GM21528 (cell line): ENCODE data around the gene APP.

Experiments used
- ATAC-seq: cut with Tn5 transposase; IDR thresholded peaks from one replicate; pipeline ENCODE4 v1.9.1; 2021; ENCODE audit warnings: mild to moderate bottlenecking, moderate library complexity; ENCODE audit not compliant: unreplicated experiment, low FRiP score

Gene APP

DNA sequence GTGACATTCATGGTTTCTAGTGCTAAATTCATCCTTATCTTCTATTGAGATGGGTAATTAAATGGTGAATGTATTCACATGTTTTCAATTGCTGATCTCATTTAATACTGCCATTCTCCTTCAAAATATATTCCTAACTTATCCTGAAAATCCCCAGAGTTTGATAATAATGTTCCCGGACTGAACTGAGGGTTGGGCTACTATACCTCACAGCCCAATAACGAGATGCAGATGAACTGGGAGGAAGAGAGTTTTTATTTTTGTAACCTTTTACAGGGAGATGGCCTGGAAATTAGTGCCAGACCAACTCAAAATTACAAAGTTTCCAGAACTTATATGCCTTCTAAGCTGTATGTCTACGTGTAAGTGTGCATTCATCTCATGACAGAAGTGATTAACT lies 210.8 kb downstream of the APP start:
- ATAC-seq: no peak

DNA sequence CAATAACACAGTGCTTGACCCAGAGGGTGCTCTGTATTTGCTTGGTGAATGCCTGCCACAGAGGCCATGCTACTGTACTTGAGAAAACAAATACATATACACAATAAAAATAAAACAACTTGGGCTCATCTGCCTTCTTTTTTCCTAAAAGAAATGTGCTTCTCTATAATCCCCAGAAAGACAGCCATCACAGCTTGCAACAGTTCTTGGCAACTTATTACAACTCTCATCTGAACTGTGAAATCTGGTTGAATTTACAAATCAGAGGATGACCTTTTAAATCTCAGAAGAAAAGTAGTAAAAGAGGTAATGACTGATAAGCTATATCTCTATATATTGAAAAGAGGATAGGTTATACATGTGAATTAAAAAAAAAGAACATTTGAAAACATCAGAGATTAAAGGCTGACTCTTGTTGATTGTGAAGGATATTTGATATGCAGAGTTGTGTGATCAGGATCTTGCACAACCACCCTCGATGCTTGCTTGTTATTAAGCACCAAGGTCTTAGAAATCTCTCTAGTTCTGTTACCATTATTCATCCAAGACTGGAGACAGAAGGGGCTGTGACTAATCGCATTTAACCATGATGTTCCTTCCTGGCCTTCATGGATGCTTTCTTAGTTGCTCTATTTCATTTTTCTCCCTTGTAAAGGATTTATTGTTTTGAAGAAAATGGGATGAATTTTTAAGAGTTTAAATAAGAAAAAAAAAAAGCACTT lies 213.4 kb downstream of the APP start:
- ATAC-seq: no peak

DNA sequence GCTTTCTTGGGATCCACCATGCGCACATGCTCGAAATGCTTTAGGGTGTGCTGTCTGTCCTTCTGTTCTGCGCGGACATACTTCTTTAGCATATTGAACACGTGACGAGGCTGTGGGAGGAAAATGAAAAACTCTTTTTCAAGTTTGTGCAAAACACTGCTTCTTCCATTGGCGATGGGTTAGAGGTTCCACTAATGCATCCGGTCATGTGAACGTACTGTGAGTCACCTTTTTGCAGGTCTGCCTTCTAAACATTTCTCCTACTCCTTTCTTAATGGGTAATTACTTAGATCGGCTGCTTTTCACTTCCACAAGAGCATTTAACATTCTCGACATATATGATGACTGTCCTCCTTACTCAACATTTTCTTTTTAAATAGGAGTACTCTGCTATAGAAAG lies 214.9 kb downstream of the APP start:
- no peak for ATAC-seq

DNA sequence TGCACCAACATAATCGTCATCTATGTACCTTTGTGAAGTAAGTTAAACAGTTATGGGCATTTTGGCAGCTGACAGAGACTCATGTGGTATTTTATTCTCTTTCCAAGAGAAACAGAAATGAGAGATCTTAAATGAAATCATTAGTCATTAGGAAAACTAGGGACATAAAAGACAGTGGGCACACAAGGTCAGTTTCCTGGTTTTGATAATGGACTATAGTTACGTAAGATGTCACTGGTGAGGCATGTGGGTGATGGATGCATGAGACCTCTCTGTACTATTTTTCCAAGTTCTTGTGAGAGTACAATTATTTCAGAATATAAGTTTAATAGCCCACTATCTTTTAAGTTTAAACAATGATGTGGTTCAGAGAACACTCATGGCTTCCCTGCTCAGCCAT lies 216.9 kb downstream of the APP start:
- no peak for ATAC-seq

DNA sequence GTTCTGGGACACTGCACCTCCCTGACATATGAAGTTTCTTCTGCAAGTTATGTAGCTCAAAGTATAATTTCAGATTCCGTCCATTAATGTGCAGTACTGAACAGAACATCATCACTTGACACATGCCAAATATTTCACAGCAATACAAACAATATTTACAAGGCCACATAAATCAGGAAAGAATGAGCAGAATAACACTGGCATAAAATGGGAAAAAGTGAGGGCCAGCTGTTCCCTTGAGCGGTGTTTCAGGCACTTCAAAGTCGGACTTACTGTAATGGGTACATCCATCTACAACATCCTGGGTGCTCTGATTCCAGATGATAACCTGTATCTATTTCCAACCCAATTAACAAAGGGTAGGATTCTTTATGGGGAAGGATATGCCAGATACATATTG lies 217.4 kb downstream of the APP start:
- no peak for ATAC-seq

DNA sequence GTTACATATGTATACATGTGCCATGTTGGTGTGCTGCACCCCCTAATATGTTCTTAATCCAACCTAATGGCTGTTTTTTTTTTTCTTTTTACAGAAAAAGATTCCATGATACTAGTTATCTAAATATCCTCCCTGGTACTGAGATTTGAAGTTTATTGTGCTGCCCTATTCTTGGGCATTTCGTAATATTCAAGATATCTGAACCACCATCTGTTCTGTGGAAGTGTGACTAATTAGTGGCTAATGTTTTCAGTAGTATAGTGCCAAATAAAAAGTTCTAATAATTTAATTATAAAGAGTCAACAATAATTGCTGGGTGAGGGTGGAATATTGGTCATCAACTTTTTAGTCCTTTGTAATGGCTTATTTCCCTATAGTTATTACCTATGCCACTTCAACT lies 218.3 kb downstream of the APP start:
- ATAC-seq: no peak

DNA sequence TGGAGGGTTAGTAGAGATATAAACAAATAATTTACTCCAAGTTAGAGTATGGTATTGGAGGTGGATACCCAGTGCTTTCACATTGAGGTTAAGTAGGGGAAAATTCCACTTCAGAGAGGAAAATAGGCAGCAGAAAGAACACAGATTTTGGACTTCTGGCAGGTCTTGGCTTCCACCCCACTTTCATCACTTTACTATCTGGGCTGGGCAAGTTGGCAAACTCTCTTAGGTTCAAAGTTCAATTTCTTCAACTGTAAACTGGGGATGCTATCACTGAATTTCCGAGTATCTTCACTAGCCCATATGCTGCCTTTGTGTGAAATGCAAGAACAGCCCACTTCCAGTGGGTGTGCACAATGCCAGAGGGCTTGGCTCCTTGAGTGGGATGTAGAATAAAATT lies 220.9 kb downstream of the APP start:
- no peak for ATAC-seq

DNA sequence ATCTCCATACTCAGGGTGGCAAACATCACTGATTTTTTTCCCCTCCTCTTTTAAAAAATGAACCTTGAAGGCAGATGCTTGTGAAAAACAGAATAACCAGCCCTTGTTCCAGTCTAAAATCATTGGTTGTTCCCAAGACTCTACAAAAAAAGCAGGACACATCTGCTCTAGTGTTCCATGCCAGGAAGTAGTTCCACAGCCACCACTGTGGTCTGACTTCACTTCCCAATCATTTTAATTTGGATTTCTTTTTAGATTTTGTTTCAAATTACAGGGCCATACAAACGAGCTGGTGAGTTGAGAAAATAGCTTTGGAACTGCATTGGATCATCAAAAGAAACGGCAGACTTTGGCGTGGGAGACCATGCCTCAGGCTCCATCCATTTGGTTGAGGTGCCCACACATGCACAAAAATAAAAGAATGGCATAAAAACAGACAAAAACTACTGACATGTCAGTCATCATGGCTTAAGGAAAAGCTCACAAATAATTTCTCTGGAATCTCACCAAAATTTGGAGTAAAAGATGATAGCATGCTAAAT lies 225.8 kb downstream of the APP start:
- ATAC-seq: no peak

DNA sequence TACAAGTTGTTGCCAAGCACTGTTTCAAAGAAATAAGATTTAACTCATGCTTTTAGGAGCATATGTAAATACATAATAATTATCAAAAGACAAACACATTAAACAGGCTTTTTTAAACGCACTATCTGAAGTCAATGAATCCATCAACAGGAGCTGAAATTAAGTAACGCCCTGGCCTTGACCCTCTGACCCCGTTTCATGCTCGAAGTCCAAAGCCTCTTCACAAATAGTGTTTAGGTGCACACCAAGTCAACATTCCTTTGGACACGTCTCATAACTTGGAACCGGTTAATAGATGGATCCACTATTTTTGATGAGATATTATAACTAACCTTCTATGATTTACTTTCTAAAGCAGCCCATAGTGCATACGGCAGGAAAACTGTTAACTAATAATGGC lies 226.5 kb downstream of the APP start:
- no peak for ATAC-seq

DNA sequence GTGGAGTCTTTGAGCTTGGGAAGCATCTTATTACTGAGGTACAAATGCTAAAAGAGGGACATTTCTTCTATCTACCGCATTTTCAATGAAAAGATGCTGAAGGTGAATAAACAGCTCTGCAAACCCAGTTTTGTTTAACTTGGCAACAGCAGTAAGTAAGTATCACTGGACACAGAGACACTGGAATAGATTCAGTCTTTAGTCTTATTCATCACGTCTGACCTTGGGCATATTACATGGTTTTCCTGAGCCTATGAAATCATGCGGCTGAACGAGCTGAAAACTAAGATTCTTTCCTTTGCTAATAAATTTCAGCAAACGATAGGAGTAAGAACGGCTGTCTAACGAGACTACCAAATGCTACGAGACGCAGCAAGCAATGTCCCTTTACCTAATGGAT lies 228.4 kb downstream of the APP start:
- ATAC-seq: no peak

DNA sequence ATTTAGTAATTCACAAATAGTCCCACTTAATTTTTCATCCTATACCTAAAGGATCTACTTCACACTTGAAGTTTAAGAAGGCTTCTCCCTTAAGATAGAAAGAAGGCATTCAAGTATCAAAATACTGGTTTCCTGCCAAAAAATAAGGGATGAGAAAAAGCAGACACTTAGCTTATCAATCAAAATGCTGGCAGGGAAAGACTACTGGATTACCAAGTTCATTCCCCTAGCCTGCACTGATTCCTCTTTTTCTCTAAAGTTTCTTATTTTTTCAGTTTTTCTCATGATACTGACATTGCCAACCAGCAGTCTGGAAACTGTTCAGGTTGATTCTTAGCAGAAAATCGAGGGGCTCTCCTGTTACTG lies 231.2 kb downstream of the APP start:
- ATAC-seq: no peak

DNA sequence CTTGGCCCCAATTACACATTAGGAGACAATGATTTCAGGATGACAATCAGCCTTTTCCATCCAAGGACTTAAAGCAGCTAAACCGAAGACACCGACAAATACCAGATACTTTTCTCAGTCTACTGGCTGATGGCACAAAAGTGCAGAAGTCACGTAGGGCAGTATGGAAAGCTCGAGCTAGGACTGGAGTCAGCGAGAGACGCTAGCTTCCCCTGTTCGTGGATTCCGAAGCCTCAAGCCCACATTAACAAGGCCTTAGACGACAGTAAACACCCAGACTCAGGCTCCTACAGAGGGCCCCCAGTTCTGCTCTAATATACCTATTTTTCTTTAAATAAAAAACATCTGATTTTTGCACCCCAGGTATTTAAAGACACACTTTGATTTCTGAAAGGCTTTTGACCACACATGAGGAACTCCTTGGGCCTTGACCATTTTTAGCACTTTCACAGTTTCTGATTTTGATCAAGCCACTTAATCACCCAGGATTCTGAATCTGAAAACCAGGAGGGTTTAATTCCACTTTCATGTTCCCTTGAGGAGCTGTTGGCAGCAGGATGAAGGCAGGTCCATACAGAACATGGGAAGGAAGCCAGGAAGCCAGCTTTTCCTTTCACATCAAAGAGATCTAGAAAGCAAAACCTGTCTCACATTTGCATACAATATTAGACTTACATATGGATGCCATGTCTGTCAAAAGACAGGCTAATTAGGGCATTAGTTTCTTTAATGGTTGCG lies 231.7 kb downstream of the APP start:
- no peak for ATAC-seq

DNA sequence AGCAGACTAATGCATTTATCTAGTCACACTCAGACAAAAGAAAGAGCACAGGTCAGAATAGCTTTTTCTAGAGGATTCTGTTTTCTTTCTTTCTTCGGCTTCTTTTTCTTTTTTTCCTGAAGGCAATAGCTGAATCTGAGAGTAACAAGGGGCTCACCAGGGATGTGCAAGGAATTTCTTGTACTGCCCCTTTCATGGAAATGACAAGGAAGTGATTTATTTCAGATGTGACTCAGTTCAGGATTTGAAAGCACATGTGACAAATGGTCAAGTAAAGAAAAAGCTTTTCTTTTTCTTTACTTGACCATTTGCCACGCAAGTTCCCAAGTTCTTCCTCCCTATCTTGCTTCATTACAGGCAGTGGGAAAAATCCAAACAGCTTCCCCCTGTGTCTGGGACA lies 233.8 kb downstream of the APP start:
- ATAC-seq: no peak

DNA sequence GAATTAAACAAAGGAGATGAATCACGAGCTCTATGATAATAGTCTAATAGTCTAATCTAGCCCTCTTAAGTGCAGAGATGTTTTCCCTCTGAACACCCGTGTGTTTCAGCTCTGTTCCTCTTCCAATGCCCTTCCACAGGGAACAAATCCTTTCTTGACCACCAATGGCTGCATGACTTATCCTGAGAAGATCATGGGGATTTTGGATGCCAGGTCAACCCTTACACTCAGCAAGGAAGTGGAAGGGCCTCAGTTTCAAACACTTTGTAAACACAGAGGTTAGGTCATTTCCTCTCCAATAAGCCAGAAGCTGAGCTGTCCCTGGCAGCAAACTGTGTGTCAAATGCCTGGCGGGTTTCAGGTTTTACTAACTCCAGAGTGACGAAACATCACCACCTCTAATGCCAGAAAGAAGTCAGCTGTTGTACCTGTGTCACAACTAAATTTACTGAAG lies 235.8 kb downstream of the APP start:
- no peak for ATAC-seq

DNA sequence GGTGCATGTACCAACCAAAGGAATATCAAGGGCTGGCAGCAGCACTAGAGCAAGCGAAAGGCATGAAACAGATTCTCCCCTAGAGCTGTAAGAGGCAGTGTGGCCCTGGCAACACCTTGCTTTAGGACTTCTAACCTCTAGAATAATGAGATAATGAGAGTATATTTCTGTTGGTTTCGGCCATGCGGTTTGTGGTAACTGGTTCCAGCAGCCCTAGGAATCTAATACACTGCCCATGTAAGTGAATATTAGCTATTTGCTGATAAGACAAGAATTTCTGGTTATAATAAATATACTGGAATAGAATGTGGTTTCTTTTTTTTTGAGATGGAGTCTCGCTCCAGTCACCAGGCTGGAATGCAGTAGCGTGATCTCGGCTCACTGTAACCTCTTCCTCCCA lies 236.4 kb downstream of the APP start:
- no peak for ATAC-seq

DNA sequence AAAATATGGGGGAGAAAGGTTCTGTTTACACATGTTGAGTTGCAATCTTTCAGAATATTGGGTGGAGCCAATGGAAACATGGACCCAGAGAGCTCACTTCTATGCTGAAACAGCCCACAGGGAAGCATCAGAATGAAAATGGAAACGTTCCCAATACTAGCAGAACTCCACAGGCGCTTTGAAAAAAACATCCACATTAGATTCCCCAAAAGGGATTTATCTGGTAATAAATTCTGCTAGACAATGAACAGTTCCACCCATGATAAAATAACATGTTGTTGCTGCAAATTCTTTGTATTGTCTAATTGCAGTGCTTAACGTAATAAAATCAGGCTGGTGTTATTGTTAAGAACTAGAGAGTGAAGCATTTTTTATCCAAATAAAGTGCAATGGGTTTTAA lies 238.8 kb downstream of the APP start:
- ATAC-seq: no peak

DNA sequence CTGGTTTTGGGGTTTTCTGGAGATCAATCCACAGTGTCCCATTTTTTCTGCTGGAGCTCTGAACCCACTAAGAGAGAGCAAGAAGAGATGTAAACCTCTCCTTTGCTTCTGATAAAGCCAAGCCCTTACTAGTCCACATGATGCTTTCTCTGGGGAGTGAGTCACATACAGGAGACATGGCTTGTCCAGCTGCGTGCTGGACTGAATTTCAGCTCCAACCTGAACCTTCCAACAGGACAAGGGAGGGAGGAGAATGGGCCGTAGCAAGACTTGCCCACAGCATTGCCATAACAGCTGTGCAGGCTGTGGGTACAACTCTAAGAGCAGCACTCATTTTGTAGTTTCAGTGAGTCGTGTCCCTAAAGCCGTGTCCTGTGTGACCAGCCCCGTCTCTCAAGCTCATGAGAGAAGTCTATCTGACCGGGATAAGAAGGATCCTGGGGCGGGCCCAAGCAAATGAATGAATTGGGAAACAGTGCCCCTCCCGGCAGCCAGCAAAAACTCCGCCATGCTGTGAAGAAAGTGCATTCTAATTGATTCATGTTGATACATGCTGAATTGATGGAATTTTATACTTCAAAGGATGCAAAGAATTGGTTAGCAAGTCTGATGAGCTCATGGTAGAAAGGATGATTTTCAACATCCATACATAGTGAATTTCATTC lies 240.6 kb downstream of the APP start:
- ATAC-seq: no peak

DNA sequence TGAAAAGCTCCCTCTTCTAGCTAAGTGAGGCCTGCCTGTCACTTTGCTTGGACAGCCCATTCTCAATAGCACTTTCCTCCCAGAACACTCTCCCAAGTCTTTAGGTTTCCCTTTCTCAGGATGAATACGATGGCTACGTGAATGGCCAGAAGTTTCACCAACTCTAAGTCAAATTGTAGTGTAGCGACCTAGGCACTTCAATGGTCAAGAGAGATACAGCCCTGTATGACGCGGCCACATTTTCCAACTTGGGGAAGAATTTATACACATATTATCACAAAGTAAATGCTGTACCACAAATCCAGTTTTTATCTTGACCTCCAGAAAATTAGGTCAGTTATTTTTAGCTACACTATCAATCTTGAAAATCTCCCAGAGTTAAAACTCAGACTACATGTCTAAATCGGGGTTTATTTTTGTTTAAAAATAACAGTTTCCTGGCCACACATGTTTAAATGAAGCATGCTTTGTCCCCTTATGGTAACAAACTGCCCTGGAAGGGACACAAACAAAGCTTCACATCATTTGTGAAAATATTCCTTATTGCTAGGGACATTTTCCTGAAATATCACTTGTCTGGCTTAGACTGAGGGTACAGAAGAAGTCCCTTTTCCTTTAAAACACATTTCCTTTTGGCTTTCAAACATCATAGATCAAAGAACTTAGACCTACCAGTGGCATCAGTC lies 243.2 kb downstream of the APP start:
- no peak for ATAC-seq

DNA sequence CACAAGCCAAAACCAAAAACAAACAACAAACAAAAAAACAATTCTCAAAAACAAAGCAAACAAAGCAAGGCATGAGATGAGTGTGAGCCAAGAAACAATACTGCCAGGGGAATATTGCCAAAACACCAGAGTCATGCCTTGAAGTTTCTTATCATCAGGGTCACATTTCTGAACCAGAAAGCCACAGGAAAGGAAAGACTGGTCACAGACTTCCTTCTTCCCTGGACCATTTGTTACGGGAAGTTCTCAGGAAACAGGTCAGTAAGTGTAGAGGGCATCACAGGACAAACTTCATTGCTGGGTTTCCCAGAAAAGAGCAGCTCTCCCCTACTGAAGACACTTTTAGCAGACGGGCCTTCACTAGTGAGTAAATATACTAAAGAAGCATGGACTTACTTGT lies 244.6 kb downstream of the APP start:
- no peak for ATAC-seq

DNA sequence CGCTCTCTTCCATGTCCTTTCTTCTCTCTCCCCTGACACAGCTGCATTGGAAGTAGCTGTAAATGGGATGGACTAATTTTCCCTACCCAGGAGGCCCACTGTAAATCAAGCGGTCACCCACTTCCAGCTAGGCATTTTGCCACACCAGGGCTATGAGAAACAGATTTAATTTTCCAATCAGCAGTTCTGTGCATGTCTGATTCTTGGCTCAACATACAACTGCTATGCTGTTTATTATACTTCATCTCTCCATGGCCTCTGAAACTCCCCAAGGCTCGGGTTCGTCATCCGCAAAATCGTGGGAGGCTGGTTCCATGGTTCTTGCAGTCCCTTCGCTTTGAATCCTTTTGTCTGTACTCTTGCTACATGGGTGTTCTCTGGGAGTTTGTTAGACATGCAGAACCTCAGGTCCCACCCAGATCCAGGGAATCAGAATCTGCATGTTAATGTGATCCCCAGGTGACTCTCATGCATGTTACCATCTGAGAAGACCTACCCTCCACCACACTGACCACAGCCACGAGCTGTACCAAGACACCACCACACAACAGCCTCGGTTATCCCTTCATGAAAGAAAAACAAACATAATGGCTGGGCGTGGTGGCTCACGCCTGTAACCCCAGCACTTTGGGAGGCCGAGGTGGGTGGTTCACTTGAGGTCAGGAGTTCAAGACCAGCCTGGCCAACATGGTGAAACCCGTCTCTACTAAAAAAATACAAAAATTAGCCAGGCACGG lies 245.3 kb downstream of the APP start:
- ATAC-seq: no peak
